T-helper 1 cell treated with Interleukin-12 subunit alpha and Interleukin-12 subunit beta and Interleukin-4 antibody, amounts not matched to agents 30 μg/mL and 1 μg/mL, for 36 hours (primary cell): ENCODE measurements around the gene BTNL9.

Experiments used
- H3K27ac Mint-ChIP-seq: one replicate; pipeline ENCODE4 v1.8.0; 2021; ENCODE audit warnings: mild to moderate bottlenecking, mixed read lengths
- H3K27me3 Mint-ChIP-seq: one replicate; pipeline ENCODE4 v1.8.0; 2021; ENCODE audit warnings: low read depth, mixed read lengths
- H3K36me3 Mint-ChIP-seq: one replicate; pipeline ENCODE4 v1.8.0; 2021; ENCODE audit warnings: low read depth, mixed read lengths
- H3K4me1 Mint-ChIP-seq: one replicate; pipeline ENCODE4 v1.8.0; 2021; ENCODE audit warnings: low read depth, mixed read lengths
- H3K4me3 Mint-ChIP-seq: one replicate; pipeline ENCODE4 v1.8.0; 2021; ENCODE audit warnings: mild to moderate bottlenecking, moderate library complexity, mixed read lengths
- H3K9me3 Mint-ChIP-seq: one replicate; pipeline ENCODE4 v1.8.0; 2021; ENCODE audit warnings: mixed read lengths

The BTNL9 gene

GRCh38 chr5:181050016-181050415 is 9.9 kb downstream of the BTNL9 start:
- Mint-ChIP-seq H3K4me3 (no peak overlapping the region), H3K27ac (no peak overlapping the region), H3K27me3 (peaks cover 51% of the 10 kb centered on the region), H3K4me1 (peaks cover 10% of the 10 kb centered on the region), H3K36me3 (no peaks in the 10 kb centered on the region), H3K9me3 (no peaks in the 10 kb centered on the region)

- H3K36me3 Mint-ChIP-seq, result no peaks in the 10 kb centered on the region
- H3K27ac Mint-ChIP-seq, result peak overlapping the region; percentile 57
- peak overlapping the region; percentile 69 for H3K4me3 Mint-ChIP-seq
- H3K9me3 Mint-ChIP-seq, result no peaks in the 10 kb centered on the region
- H3K27me3 Mint-ChIP-seq, result peaks cover 71% of the 10 kb centered on the region
- peaks cover 10% of the 10 kb centered on the region for H3K4me1 Mint-ChIP-seq
Observed at GRCh38 chr5:181051841-181052671, 12.0 kb downstream of the BTNL9 start.

DNA sequence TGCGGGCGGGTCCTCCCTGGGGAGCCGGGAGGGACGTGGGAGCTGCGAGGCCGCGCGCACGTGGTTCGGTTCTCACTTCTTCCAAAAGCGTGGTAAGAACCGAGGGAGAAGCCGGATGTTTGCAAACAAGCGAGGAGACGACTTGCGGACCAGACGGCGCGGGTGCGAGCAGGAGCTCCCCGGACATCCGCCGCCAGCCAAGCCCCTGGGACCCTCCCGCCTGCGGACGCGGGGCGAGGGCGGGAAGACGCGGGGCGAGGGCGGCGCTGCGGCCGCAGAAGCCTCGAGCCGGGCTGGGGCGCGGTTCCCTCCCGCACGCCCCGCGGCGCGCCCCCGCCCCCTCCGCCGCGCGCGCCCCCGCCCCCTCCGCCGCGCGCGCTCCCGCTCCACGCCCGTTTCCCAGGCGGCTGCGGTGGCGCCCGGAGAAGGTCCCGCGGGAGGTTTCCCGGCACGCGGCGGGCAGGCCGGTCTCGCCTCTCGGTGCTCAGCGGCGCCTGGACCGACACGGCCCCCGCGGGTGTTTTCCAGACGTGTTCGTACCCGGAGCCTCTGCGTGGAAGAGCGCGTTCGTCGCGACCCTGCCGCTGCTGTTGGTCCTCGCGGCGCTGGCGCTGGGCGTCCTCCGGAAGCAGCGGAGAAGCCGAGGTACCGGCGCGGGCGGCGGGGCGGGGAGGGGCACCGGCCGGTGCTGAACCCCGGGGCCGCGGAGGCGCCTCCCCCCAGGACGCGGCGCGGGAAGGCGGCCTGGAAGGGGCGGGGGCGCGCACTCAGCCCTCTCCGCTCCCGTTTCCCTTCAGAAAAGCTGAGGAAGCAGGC is 12.8 kb downstream of the BTNL9 start:
- Mint-ChIP-seq H3K27me3 (peaks cover 74% of the 10 kb centered on the region), H3K4me3 (peak overlapping the region; percentile 69), H3K4me1 (peaks cover 10% of the 10 kb centered on the region)

GRCh38 chr5:181053488-181054121 is 13.5 kb downstream of the BTNL9 start:
- peaks cover 81% of the 10 kb centered on the region for H3K27me3 Mint-ChIP-seq
- H3K4me1 Mint-ChIP-seq, result peaks cover 10% of the 10 kb centered on the region
- no peaks in the 10 kb centered on the region for H3K36me3 Mint-ChIP-seq
- H3K4me3 Mint-ChIP-seq, result peak overlapping the region; percentile 60
- H3K9me3 Mint-ChIP-seq, result no peaks in the 10 kb centered on the region
- no peak overlapping the region for H3K27ac Mint-ChIP-seq

More for the DNA sequence above, 12.8 kb downstream of the BTNL9 start:
- no peaks in the 10 kb centered on the region for H3K9me3 Mint-ChIP-seq
- H3K36me3 Mint-ChIP-seq, result no peaks in the 10 kb centered on the region
- H3K27ac Mint-ChIP-seq, result no peak overlapping the region

DNA sequence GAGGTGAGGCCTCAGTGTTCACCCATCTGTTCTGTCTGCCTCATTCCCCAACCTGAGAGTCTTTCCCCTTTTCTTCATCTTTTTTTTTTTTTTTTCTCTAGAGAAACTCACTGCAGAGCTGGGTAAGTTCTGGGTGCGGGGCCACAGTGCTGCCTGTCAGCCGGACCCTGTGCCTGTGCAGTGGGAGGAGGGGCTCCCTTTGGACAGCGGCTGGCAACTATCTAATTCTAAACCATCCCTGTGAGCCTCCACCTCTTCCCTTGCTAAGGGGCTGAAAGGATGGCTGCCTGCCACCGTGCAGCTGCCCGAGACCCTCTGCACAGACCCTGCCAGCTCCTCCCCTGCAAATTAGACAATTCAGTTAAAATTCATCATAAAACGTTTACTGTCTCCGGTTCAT is 14.1 kb downstream of the BTNL9 start:
- Mint-ChIP-seq H3K27ac (no peak overlapping the region), H3K27me3 (peaks cover 85% of the 10 kb centered on the region), H3K4me3 (peak overlapping the region; percentile 40), H3K4me1 (peaks cover 10% of the 10 kb centered on the region), H3K9me3 (no peaks in the 10 kb centered on the region), H3K36me3 (no peaks in the 10 kb centered on the region)

- no peaks in the 10 kb centered on the region for H3K9me3 Mint-ChIP-seq
- no peaks in the 10 kb centered on the region for H3K36me3 Mint-ChIP-seq
- H3K27me3 Mint-ChIP-seq, result peaks cover 82% of the 10 kb centered on the region
- H3K4me3 Mint-ChIP-seq, result no peak overlapping the region
- H3K4me1 Mint-ChIP-seq, result peaks cover 10% of the 10 kb centered on the region
- H3K27ac Mint-ChIP-seq, result no peak overlapping the region
Observed at GRCh38 chr5:181054871-181055459, 14.9 kb downstream of the BTNL9 start.

DNA sequence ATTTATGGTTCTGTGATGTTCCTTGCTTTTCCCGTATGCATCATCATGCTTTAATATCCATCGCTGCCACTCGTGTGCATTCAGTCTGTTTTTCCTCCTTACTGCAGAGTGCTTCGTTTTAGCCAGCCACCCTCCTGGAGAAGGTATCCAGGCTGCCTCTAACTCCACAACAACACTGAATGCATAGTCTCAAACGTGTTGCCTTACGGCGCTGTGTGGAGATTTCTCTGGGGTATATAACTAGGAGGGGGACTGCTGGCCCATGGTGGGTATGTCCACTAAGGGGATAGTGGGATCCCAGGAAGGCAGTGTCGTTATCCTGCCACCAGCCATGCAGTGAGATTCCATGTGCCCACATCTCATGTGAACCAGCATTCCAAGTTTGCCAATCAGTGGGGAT is 16.4 kb downstream of the BTNL9 start:
- Mint-ChIP-seq H3K27me3 (peaks cover 84% of the 10 kb centered on the region), H3K4me1 (peaks cover 10% of the 10 kb centered on the region), H3K9me3 (no peaks in the 10 kb centered on the region), H3K4me3 (no peak overlapping the region), H3K27ac (no peak overlapping the region), H3K36me3 (no peaks in the 10 kb centered on the region)

DNA sequence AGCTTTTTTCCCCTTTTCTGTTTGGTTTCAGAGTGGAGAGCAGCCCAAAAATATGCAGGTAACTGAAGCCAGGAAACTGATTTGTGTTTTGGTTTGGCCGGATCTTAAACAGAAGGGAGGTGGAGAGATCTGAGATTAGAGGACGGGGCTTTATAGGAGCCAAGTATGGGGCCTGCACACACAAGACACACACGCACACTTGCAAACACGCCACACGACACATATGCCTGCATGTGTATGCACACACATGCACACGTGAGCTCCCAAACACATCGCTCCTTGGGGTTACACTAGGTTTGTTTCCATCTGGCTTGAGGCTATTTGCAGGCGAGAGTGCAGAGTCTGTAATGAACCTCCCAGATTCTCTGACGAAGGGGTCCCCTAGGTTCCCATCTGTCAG is 18.3 kb downstream of the BTNL9 start:
- no peaks in the 10 kb centered on the region for H3K36me3 Mint-ChIP-seq
- H3K4me1 Mint-ChIP-seq, result peaks cover 6% of the 10 kb centered on the region
- no peaks in the 10 kb centered on the region for H3K9me3 Mint-ChIP-seq
- H3K27me3 Mint-ChIP-seq, result peaks cover 90% of the 10 kb centered on the region
- no peak overlapping the region for H3K27ac Mint-ChIP-seq
- H3K4me3 Mint-ChIP-seq, result no peak overlapping the region

- H3K4me1 Mint-ChIP-seq, result peaks cover 3% of the 10 kb centered on the region
- no peaks in the 10 kb centered on the region for H3K36me3 Mint-ChIP-seq
- no peak overlapping the region for H3K27ac Mint-ChIP-seq
- H3K9me3 Mint-ChIP-seq, result no peaks in the 10 kb centered on the region
- peaks cover 85% of the 10 kb centered on the region for H3K27me3 Mint-ChIP-seq
- no peak overlapping the region for H3K4me3 Mint-ChIP-seq
Observed at GRCh38 chr5:181058786-181059296, 18.8 kb downstream of the BTNL9 start.

- no peak overlapping the region for H3K4me3 Mint-ChIP-seq
- peaks cover 77% of the 10 kb centered on the region for H3K27me3 Mint-ChIP-seq
- no peaks in the 10 kb centered on the region for H3K4me1 Mint-ChIP-seq
- H3K36me3 Mint-ChIP-seq, result no peaks in the 10 kb centered on the region
- no peaks in the 10 kb centered on the region for H3K9me3 Mint-ChIP-seq
- no peak overlapping the region for H3K27ac Mint-ChIP-seq
Observed at GRCh38 chr5:181059297-181060230, 19.5 kb downstream of the BTNL9 start.

DNA sequence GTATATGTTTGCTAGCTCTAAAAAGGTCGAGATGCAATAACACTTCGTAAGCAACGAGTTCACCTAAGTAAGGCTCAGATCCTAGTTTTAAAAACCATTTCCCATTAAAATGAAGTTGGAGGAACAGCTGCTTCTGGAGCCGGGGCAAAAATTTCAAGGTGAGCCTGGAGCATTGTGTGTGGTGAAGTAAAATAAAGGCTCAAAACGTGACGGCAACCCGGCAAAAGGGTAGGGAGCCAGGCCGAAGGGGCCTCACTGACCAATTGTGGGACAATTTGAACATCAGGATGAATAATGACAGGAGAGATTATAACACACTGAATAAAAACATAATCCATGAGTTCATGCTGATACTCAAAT is 20.1 kb downstream of the BTNL9 start:
- Mint-ChIP-seq H3K9me3 (no peaks in the 10 kb centered on the region), H3K4me3 (no peak overlapping the region), H3K4me1 (no peaks in the 10 kb centered on the region), H3K36me3 (no peaks in the 10 kb centered on the region), H3K27me3 (peaks cover 71% of the 10 kb centered on the region), H3K27ac (no peak overlapping the region)

DNA sequence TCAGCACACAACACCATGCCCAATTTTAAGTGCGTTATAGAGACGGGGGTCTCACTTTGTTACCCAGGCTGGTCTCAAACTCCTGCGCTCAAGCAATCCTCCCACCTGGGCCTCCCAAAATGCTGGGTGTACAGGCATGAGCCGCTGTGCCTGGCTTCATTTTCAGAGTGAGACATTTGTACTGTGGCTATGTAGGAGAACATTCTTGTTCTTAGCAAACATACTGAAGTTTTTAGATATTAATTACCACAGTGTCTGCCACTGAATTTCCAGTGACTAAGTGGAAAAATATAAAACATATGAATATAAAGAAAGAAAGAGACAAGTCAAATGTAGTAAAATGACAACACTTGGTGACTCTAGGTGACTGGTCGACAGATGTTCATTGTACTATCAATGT is 20.9 kb downstream of the BTNL9 start:
- Mint-ChIP-seq H3K4me3 (no peak overlapping the region), H3K4me1 (no peaks in the 10 kb centered on the region), H3K9me3 (no peaks in the 10 kb centered on the region), H3K36me3 (no peaks in the 10 kb centered on the region), H3K27me3 (peaks cover 64% of the 10 kb centered on the region), H3K27ac (no peak overlapping the region)

DNA sequence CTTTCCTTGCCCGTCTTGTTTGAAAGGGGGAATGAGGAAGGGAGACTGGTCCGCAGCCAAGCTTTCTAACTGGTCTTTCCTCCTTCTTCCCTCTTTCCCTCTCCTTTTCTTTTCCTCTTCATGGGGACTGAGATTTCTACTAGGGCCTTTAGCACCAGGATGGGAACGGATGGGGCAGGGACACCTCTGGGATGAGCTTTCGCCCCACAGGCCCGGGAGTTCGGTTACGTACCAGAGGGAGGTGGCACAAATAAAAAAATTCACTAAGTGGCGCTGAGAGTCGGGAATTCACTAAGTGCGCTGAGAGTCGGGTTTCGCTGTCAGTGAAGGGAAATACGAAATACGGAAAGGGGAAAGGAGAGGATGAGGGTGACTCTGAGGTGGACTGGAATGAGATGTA is 21.6 kb downstream of the BTNL9 start:
- Mint-ChIP-seq H3K36me3 (no peaks in the 10 kb centered on the region), H3K27ac (no peak overlapping the region), H3K4me3 (no peak overlapping the region), H3K27me3 (peaks cover 59% of the 10 kb centered on the region), H3K4me1 (no peaks in the 10 kb centered on the region), H3K9me3 (no peaks in the 10 kb centered on the region)
